Osteocyte (in vitro differentiated cells): ENCODE measurements around the gene LURAP1L. TPM values are rescaled to one million over a fixed set of nuclear protein-coding genes. Genes with fewer than 3 reads are reported as not detected.
A peak's percentile ranks its signal among the peaks of the same experiment; 100 is the strongest.

Experiments
- DNase-seq: peaks from one replicate; pipeline ENCODE4 v3.0.0; 2021; ENCODE audit warnings: mixed read lengths; ENCODE audit not compliant: unreplicated experiment; ENCODE audit errors: extremely low spot score
- H3K27ac Mint-ChIP-seq: one replicate; pipeline ENCODE4 v1.8.0; 2021; ENCODE audit warnings: mild to moderate bottlenecking, mixed read lengths; ENCODE audit not compliant: unreplicated experiment
- H3K27me3 Mint-ChIP-seq: one replicate; pipeline ENCODE4 v1.8.0; 2021; ENCODE audit warnings: mixed read lengths; ENCODE audit not compliant: unreplicated experiment
- H3K36me3 Mint-ChIP-seq: one replicate; pipeline ENCODE4 v1.8.0; 2021; ENCODE audit warnings: mixed read lengths; ENCODE audit not compliant: unreplicated experiment
- H3K4me1 Mint-ChIP-seq: one replicate; pipeline ENCODE4 v1.8.0; 2021; ENCODE audit warnings: mixed read lengths; ENCODE audit not compliant: unreplicated experiment
- H3K4me3 Mint-ChIP-seq: one replicate; pipeline ENCODE4 v1.8.0; 2021; ENCODE audit warnings: mild to moderate bottlenecking, moderate library complexity, mixed read lengths; ENCODE audit not compliant: unreplicated experiment
- H3K9me3 Mint-ChIP-seq: one replicate; pipeline ENCODE4 v1.8.0; 2021; ENCODE audit warnings: mixed read lengths; ENCODE audit not compliant: unreplicated experiment
- CTCF ChIP-seq: fragments of 200-600 bp; sonication (generic); IDR thresholded peaks from 2 replicates; pipeline ENCODE4 v1.5.0; 2021; ENCODE audit warnings: antibody characterized with exemption, mild to moderate bottlenecking, moderate library complexity
- total RNA-seq: library from RNA; stranded (reverse); gene quantifications from 2 replicates; pipeline ENCODE4 v1.2.1, GENCODE V29; 2021

Gene LURAP1L
- total RNA-seq, 1 donor from 2014 or later: 49.8 TPM

- no peak for DNase-seq
- no peak overlapping the region for H3K27ac Mint-ChIP-seq
- H3K4me3 Mint-ChIP-seq: no peak overlapping the region
- no peak for TF ChIP-seq CTCF
- H3K27me3 Mint-ChIP-seq: no peaks in the 10 kb centered on the region
- peaks cover 33% of the 10 kb centered on the region for H3K4me1 Mint-ChIP-seq
- H3K9me3 Mint-ChIP-seq: peaks cover 17% of the 10 kb centered on the region
- peaks cover 37% of the 10 kb centered on the region for H3K36me3 Mint-ChIP-seq
These were observed 33.7 kb downstream of the LURAP1L start for GRCh38 chr9:12808569-12808968.

- no peak for TF ChIP-seq CTCF
- no peak for DNase-seq
- Mint-ChIP-seq H3K4me1 (peaks cover 45% of the 10 kb centered on the region), H3K27ac (no peak overlapping the region), H3K4me3 (no peak overlapping the region), H3K36me3 (peaks cover 37% of the 10 kb centered on the region), H3K27me3 (no peaks in the 10 kb centered on the region), H3K9me3 (peaks cover 17% of the 10 kb centered on the region)
These were observed 34.9 kb downstream of the LURAP1L start for GRCh38 chr9:12809720-12810119.

GRCh38 chr9:12811935-12812334, 37.1 kb downstream of the LURAP1L start:
- Mint-ChIP-seq H3K36me3 (peaks cover 36% of the 10 kb centered on the region), H3K4me3 (no peak overlapping the region), H3K9me3 (peaks cover 17% of the 10 kb centered on the region), H3K4me1 (peaks cover 65% of the 10 kb centered on the region), H3K27me3 (no peaks in the 10 kb centered on the region), H3K27ac (peak overlapping the region; percentile 82)
- TF ChIP-seq CTCF: no peak
- DNase-seq: no peak

- Mint-ChIP-seq H3K4me1 (peaks cover 71% of the 10 kb centered on the region), H3K27me3 (no peaks in the 10 kb centered on the region), H3K9me3 (peaks cover 17% of the 10 kb centered on the region), H3K4me3 (no peak overlapping the region), H3K27ac (peak overlapping the region; percentile 82), H3K36me3 (peaks cover 34% of the 10 kb centered on the region)
- DNase-seq: no peak
- no peak for TF ChIP-seq CTCF
These were observed 37.9 kb downstream of the LURAP1L start for GRCh38 chr9:12812710-12813109.

GRCh38 chr9:12813533-12813932, 38.7 kb downstream of the LURAP1L start:
- Mint-ChIP-seq H3K27ac (peak overlapping the region; percentile 98), H3K27me3 (no peaks in the 10 kb centered on the region), H3K4me3 (no peak overlapping the region), H3K36me3 (peaks cover 35% of the 10 kb centered on the region), H3K4me1 (peaks cover 77% of the 10 kb centered on the region), H3K9me3 (peaks cover 18% of the 10 kb centered on the region)
- DNase-seq: no peak
- no peak for TF ChIP-seq CTCF
